ENCODE measurements around the gene DHRS13.
A peak's percentile ranks its signal among the peaks of the same experiment; 100 is the strongest.

The DHRS13 gene

GRCh38 chr17:28856028-28856574, 46.8 kb downstream of the DHRS13 start:
- DNase-seq = no peak

- no peak for DNase-seq
Observed at GRCh38 chr17:28855336-28855679, 47.6 kb downstream of the DHRS13 start.

GRCh38 chr17:28854457-28855335, 48.2 kb downstream of the DHRS13 start, which contains the start of gene ERAL1:
TSS of gene ERAL1 (plus strand) at chr17:28855016. CDS start at chr17:28855035, 19 bp downstream.
- peak; percentile 82 for DNase-seq

GRCh38 chr17:28853295-28853694, 49.6 kb downstream of the DHRS13 start:
- no peak for DNase-seq

- no peak for DNase-seq
Observed at GRCh38 chr17:28849281-28849680, 53.6 kb downstream of the DHRS13 start.

- peak; percentile 35 for DNase-seq
Observed at GRCh38 chr17:28848667-28849066, 54.2 kb downstream of the DHRS13 start.
